Vagina (tissue), 2 donors: ENCODE results near the gene BTN1A1.
A peak's percentile ranks its signal among the peaks of the same experiment; 100 is the strongest.

Experiments
- CTCF ChIP-seq, 3 experiments: fragments of 450-650 bp in 2 of 3; fragments of 200-600 bp in 1 of 3; sonication (generic) in 1 of 3; IDR thresholded peaks; one replicate each; pipeline ENCODE4 v1.5.1; 2017 to 2019; ENCODE audit warnings: antibody characterized with exemption in 3 of 3, mild to moderate bottlenecking in 2 of 3, moderate library complexity in 2 of 3
- POLR2A ChIP-seq, 2 donors: fragments of 450-650 bp; IDR thresholded peaks; one replicate each; pipeline ENCODE4 v1.6.1; 2017; ENCODE audit warnings: antibody characterized with exemption in 2 of 2, mild to moderate bottlenecking in 2 of 2, moderate library complexity in 2 of 2

- TF ChIP-seq POLR2A (IDR thresholded peaks at IDR 0.05) (peak in 1 of 2 donors; percentile 13), CTCF (IDR thresholded peaks at IDR 0.05) (peak in 2 of 3 experiments; percentile 4 to 33)
Measured at GRCh38 chr6:26521600-26522391, 21.7 kb downstream of the BTN1A1 start.
